ENCODE measurements around the gene TMA7.

The TMA7 gene

DNA sequence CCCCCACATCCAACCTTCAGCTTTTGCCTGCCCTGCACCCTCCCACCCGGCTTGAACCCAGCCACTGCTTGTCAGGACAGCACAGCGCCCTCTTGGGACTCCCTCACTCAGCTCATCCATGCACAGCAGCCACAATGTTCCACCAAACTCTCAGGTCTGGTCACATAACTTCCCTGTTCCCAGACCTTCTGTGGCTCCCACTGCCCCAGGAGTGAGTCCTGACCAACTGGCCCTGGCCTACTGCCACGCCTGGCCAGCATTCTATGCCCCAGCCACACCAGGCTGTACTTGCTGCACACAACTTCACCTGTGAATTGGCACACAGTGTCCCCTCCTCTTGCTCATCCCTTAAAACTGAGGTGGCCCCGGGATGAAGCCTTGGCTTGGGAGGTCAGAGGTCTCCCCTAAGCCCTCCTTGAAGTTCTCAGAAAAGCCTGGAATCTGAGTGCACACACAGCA lies 31.2 kb upstream of the TMA7 start:
- Histone ChIP-seq H3K4me2 (ENCODE audit: low read length) (no peak overlapping the region), H3K27ac (ENCODE audit: low read depth, low read length, poor library complexity, severe bottlenecking) (no peak overlapping the region), H3K36me3 (ENCODE audit: insufficient read depth, low read length) (no peaks in the 10 kb centered on the region), H4K20me1 (ENCODE audit: insufficient read depth, low read length) (no peaks in the 10 kb centered on the region), H3K4me3 (ENCODE audit: low read depth, low read length, poor library complexity, severe bottlenecking) (no peak overlapping the region), H3K79me2 (ENCODE audit: insufficient read depth, low read length) (no peaks in the 10 kb centered on the region), H3F3A (ENCODE audit: insufficient read depth, low read length) (no peaks in the 10 kb centered on the region), H2AFZ (ENCODE audit: low read length) (no peak overlapping the region), H3K9me3 (ENCODE audit: low read length) (no peaks in the 10 kb centered on the region), H3K9me2 (ENCODE audit: low read depth, low read length) (no peaks in the 10 kb centered on the region), H3K9ac (ENCODE audit: low read length) (no peak overlapping the region), H3K27me3 (ENCODE audit: insufficient read depth, low read length) (no peaks in the 10 kb centered on the region; the same call in 1 of the 2 replicates), H3K4me1 (ENCODE audit: insufficient read depth, low read length, severe bottlenecking) (no peaks in the 10 kb centered on the region)
- TF ChIP-seq EZH2 (IDR thresholded peaks at IDR 0.05; ENCODE audit: borderline replicate concordance, low read length) = no peak
- TF ChIP-seq, protein P1, sequence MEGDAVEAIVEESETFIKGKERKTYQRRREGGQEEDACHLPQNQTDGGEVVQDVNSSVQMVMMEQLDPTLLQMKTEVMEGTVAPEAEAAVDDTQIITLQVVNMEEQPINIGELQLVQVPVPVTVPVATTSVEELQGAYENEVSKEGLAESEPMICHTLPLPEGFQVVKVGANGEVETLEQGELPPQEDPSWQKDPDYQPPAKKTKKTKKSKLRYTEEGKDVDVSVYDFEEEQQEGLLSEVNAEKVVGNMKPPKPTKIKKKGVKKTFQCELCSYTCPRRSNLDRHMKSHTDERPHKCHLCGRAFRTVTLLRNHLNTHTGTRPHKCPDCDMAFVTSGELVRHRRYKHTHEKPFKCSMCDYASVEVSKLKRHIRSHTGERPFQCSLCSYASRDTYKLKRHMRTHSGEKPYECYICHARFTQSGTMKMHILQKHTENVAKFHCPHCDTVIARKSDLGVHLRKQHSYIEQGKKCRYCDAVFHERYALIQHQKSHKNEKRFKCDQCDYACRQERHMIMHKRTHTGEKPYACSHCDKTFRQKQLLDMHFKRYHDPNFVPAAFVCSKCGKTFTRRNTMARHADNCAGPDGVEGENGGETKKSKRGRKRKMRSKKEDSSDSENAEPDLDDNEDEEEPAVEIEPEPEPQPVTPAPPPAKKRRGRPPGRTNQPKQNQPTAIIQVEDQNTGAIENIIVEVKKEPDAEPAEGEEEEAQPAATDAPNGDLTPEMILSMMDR (IDR thresholded peaks at IDR 0.05; ENCODE audit: low read length) = peak; percentile 35; the same call in 1 of the 2 replicates

DNA sequence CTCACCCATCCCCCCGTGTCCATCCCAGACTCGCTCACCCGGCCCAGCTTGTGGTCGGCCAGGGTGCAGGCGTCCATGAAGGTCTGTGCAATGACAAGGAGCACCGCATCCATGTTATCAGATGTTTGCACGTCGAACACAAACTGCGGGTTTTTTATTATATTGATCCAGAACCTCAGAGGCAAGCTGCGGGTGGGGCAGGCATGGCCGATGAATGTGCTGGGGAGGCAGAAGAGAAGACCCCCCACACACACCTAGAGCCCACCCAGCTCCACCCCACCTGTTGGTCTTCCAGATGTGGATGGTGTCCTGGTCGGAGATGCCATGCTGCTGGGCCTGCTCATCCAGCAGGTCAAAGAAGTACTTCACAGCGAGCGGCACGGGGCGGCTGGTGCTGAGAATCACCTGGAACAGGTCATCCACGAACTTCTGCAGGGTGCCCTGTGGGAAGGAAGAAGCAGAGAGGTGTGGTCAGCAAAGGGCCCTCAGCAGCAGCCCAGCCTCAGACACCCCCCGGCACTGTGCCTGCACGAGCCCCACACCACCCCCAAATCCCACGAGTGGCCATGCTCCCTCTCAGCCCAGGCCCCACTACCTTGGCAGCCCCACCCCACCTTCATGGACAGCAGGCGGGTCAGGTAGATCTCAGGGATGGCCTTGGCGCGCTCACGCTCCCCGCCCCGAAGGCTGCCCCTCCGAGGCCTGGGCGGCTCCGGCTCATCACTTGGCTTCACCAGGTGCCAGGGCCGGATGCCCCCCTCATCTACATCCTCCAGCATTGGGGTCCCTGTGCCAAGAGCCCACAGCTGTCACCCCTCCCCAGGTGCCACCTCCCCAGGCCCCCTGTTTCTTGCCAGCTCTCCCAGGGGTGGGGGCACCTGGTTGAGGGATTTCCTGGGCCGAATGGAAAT lies 30.5 kb upstream of the TMA7 start:
- Histone ChIP-seq H2AFZ (ENCODE audit: low read length) (no peak overlapping the region), H3K9me2 (ENCODE audit: low read depth, low read length) (no peaks in the 10 kb centered on the region), H4K20me1 (ENCODE audit: insufficient read depth, low read length) (no peaks in the 10 kb centered on the region), H3K27me3 (ENCODE audit: insufficient read depth, low read length) (no peaks in the 10 kb centered on the region; the same call in 1 of the 2 replicates), H3K9me3 (ENCODE audit: low read length) (no peaks in the 10 kb centered on the region), H3K27ac (ENCODE audit: low read depth, low read length, poor library complexity, severe bottlenecking) (no peak overlapping the region), H3K79me2 (ENCODE audit: insufficient read depth, low read length) (no peaks in the 10 kb centered on the region), H3K4me3 (ENCODE audit: low read depth, low read length, poor library complexity, severe bottlenecking) (no peak overlapping the region), H3K4me1 (ENCODE audit: insufficient read depth, low read length, severe bottlenecking) (no peaks in the 10 kb centered on the region), H3K4me2 (ENCODE audit: low read length) (no peak overlapping the region), H3F3A (ENCODE audit: insufficient read depth, low read length) (no peaks in the 10 kb centered on the region), H3K36me3 (ENCODE audit: insufficient read depth, low read length) (no peaks in the 10 kb centered on the region), H3K9ac (ENCODE audit: low read length) (no peak overlapping the region)
- TF ChIP-seq, protein P1 (IDR thresholded peaks at IDR 0.05; ENCODE audit: low read length) = no peak
- no peak for TF ChIP-seq EZH2 (IDR thresholded peaks at IDR 0.05; ENCODE audit: borderline replicate concordance, low read length)

DNA sequence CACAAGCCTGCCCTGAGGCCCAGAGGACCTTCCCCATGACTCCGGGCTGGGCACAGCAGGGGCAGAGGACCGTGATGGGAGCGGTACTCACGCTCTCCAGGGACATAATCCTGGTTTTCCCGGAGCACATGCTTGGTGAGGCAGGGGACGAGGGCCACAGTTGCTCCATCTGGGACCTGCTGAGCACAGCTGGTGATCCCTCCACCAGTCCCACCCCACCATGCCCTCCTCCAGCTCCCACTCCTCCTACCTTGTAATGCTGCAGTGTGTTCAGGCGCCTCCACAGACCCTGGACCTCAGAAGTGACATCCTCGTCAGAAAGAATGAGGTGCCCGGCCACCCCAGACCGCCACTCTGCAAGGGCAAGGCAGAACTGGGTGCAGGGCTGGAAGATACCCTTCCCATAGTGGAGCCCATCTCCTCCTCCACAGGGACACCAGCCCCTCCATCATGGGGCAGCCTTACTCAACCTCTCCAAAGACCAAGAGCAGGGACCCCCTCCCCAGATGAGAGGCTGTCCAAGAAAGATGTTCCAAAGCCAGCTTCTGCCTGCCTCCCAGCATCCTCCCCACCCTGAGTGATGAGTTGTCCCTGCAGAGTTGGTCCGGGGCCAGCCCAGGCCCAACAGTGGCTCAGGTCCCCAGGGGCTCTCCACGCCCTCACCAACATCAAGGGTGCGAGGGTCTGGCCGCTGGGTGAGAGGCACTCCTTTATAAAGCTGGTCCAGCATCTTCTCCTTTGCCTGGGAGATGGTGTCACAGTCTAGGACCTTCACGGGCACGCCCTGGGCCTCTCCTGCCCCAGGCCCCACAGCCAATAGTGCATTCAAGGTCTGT lies 29.6 kb upstream of the TMA7 start:
- Histone ChIP-seq H3K9me2 (ENCODE audit: low read depth, low read length) (no peaks in the 10 kb centered on the region), H3K27ac (ENCODE audit: low read depth, low read length, poor library complexity, severe bottlenecking) (no peak overlapping the region), H3F3A (ENCODE audit: insufficient read depth, low read length) (no peaks in the 10 kb centered on the region), H3K79me2 (ENCODE audit: insufficient read depth, low read length) (no peaks in the 10 kb centered on the region), H3K9ac (ENCODE audit: low read length) (no peak overlapping the region), H3K4me3 (ENCODE audit: low read depth, low read length, poor library complexity, severe bottlenecking) (no peak overlapping the region), H3K27me3 (ENCODE audit: insufficient read depth, low read length) (no peaks in the 10 kb centered on the region; the same call in 1 of the 2 replicates), H2AFZ (ENCODE audit: low read length) (no peak overlapping the region), H4K20me1 (ENCODE audit: insufficient read depth, low read length) (no peaks in the 10 kb centered on the region), H3K9me3 (ENCODE audit: low read length) (no peaks in the 10 kb centered on the region), H3K4me2 (ENCODE audit: low read length) (no peak overlapping the region), H3K4me1 (ENCODE audit: insufficient read depth, low read length, severe bottlenecking) (no peaks in the 10 kb centered on the region), H3K36me3 (ENCODE audit: insufficient read depth, low read length) (no peaks in the 10 kb centered on the region)
- no peak for TF ChIP-seq EZH2 (IDR thresholded peaks at IDR 0.05; ENCODE audit: borderline replicate concordance, low read length)
- TF ChIP-seq, protein P1 (IDR thresholded peaks at IDR 0.05; ENCODE audit: low read length) = no peak
